Endothelial cell of umbilical vein (primary cell): ENCODE results near the gene TUBB3.

Source experiments
- CTCF ChIP-seq, 2 donors: IDR thresholded peaks; 1 replicate in 1 of 2; 2 replicates in 1 of 2; pipeline ENCODE4 v1.5.1; 2011; ENCODE audit warnings: low read length in 2 of 2, mild to moderate bottlenecking in 2 of 2, moderate library complexity in 2 of 2, control low read depth in 1 of 2, inconsistent platforms in 1 of 2, low read depth in 1 of 2; ENCODE audit not compliant: insufficient read depth in 1 of 2; ENCODE audit errors: extremely low read depth in 1 of 2
- EZH2 ChIP-seq: IDR thresholded peaks from 2 replicates; pipeline ENCODE4 v1.6.1; 2012; ENCODE audit warnings: borderline replicate concordance, low read depth, mild to moderate bottlenecking, moderate library complexity, low read length, inconsistent platforms; ENCODE audit not compliant: severe bottlenecking
- FOS ChIP-seq: IDR thresholded peaks from 2 replicates; pipeline ENCODE4 v1.6.1; 2011; ENCODE audit warnings: mild to moderate bottlenecking, low read length, moderate library complexity, borderline replicate concordance; ENCODE audit not compliant: insufficient read depth
- MAX ChIP-seq: IDR thresholded peaks from 2 replicates; pipeline ENCODE4 v1.6.1; 2011; ENCODE audit not compliant: insufficient read depth, insufficient read length
- MYC ChIP-seq: IDR thresholded peaks from one replicate; pipeline ENCODE4 v1.6.1; 2011; ENCODE audit warnings: mild to moderate bottlenecking, low read depth, low read length
- POLR2A ChIP-seq: IDR thresholded peaks from 2 replicates; pipeline ENCODE4 v1.6.1; 2012; ENCODE audit warnings: low read depth, mild to moderate bottlenecking, control low read depth, low read length
- POLR2AphosphoS5 ChIP-seq: IDR thresholded peaks from 2 replicates; pipeline ENCODE4 v1.6.1; 2012; ENCODE audit warnings: low read depth, mild to moderate bottlenecking, control low read depth, low read length, moderate library complexity; ENCODE audit not compliant: insufficient read depth

- no peak for TF ChIP-seq CTCF (IDR thresholded peaks at IDR 0.05; ENCODE audit: extremely low read depth in 1 of 2, insufficient read depth in 1 of 2, low read depth in 1 of 2, low read length in 2 of 2)
- TF ChIP-seq POLR2AphosphoS5 = no peak
- TF ChIP-seq EZH2 = no peak
- TF ChIP-seq FOS = no peak
- no peak for TF ChIP-seq POLR2A
- TF ChIP-seq MAX = no peak
- no peak for TF ChIP-seq MYC
These were observed 3.4 kb upstream of the TUBB3 start for GRCh38 chr16:89919535-89920406.
